Panc1 (cell line): ENCODE data around the gene ZNF680. TPM values are rescaled to one million over a fixed set of nuclear protein-coding genes. Genes with fewer than 3 reads are reported as not detected.

Experiments
- ATAC-seq: fragments of 200-7000 bp; cut with Tn5 transposase; 2 replicates; pipeline ENCODE4 v1.9.1; 2020; ENCODE audit warnings: mild to moderate bottlenecking, moderate library complexity
- BruUV-seq: library from RNA; stranded (reverse); fragments of 400-500 nt; replicated peaks from 2 replicates; lab custom pipeline; 2021; lab: Mats Ljungman, UMichigan
- CTCF ChIA-PET: fragments of 300-600 bp; sonication (Branson Sonifier 250); formaldehyde crosslinking; loops from one replicate; lab custom pipeline; 2022; ENCODE audit warnings: antibody characterized with exemption; lab: Charles Lee
- POLR2A ChIA-PET: fragments of 300-600 bp; sonication (Branson Sonifier 250); formaldehyde crosslinking; loops from one replicate; lab custom pipeline; 2022; ENCODE audit warnings: antibody characterized with exemption; lab: Charles Lee
- DNase-seq: peaks from one replicate; pipeline ENCODE4 v3.0.0-alpha.2; 2010; ENCODE audit warnings: low read depth, low spot score
- H3K27ac ChIP-seq: 2 replicates; pipeline ENCODE4 v1.5.1; 2011; ENCODE audit warnings: mild to moderate bottlenecking, low read length, inconsistent platforms
- H3K27me3 ChIP-seq: fragments of 200-500 bp; sonication (Bioruptor generic); 2 replicates; pipeline ENCODE4 v1.6.0; 2014; ENCODE audit warnings: low read length, inconsistent platforms; ENCODE audit not compliant: control insufficient read depth, insufficient read depth
- H3K36me3 ChIP-seq: fragments of 200-500 bp; sonication (Bioruptor generic); 2 replicates; pipeline ENCODE4 v1.5.1; 2014; ENCODE audit warnings: inconsistent platforms, mild to moderate bottlenecking, low read length, moderate library complexity; ENCODE audit not compliant: control insufficient read depth, insufficient read depth
- H3K4me1 ChIP-seq: 2 replicates; pipeline ENCODE4 v1.5.1; 2011; ENCODE audit warnings: inconsistent platforms, mild to moderate bottlenecking, low read length, moderate library complexity; ENCODE audit not compliant: control insufficient read depth, insufficient read depth
- H3K4me3 ChIP-seq, 2 experiments: 2 replicates each; pipeline ENCODE4 v1.5.1; 2011 to 2012; ENCODE audit warnings: low read depth in 2 of 2, low read length in 2 of 2, mild to moderate bottlenecking in 2 of 2, inconsistent platforms in 1 of 2, moderate library complexity in 1 of 2
- H3K9me3 ChIP-seq: fragments of 200-500 bp; sonication (Bioruptor generic); 2 replicates; pipeline ENCODE4 v1.5.1; 2014; ENCODE audit warnings: low read depth, mild to moderate bottlenecking, inconsistent platforms, low read length, moderate library complexity; ENCODE audit not compliant: control insufficient read depth, insufficient read depth
- CTCF ChIP-seq: fragments of 450-650 bp; IDR thresholded peaks from 2 replicates; pipeline ENCODE4 v1.5.1; 2017; ENCODE audit warnings: mild to moderate bottlenecking
- POLR2AphosphoS5 ChIP-seq: IDR thresholded peaks from 2 replicates; pipeline ENCODE4 v1.6.1; 2012; ENCODE audit warnings: mild to moderate bottlenecking, low read depth, low read length, moderate library complexity
- REST ChIP-seq, 2 experiments: IDR thresholded peaks; 2 replicates each; pipeline ENCODE4 v1.6.1; 2011 to 2012; ENCODE audit warnings: low read depth in 2 of 2, control low read depth in 1 of 2, low read length in 1 of 2, mild to moderate bottlenecking in 1 of 2, moderate library complexity in 1 of 2; ENCODE audit not compliant: insufficient read depth in 1 of 2
- SIN3A ChIP-seq: IDR thresholded peaks from 2 replicates; pipeline ENCODE4 v1.6.1; 2012; ENCODE audit warnings: low read depth, mild to moderate bottlenecking, low read length, moderate library complexity, borderline replicate concordance; ENCODE audit not compliant: insufficient read depth
- TCF7L2 ChIP-seq: IDR thresholded peaks from 2 replicates; pipeline ENCODE4 v1.6.1; 2011; ENCODE audit warnings: mild to moderate bottlenecking, low read depth, low read length, inconsistent platforms
- in situ Hi-C: cut with HindIII; loops from 2 replicates; pipeline ENCODE4 v1.10.0; 2016; ENCODE audit warnings: low sequenced_read_pairs, low pct_unique_long_range_greater_than_20kb
- intact Hi-C: fragments of 100-400 bp; cut with micrococcal nuclease; formaldehyde crosslinking; loops from one replicate; pipeline ENCODE4 v1.10.0; 2022; ENCODE audit not compliant: unreplicated experiment
- total RNA-seq: library from RNA; stranded (reverse); gene quantifications from one replicate; pipeline ENCODE4 v1.2.1, GENCODE V29; 2021; ENCODE audit not compliant: unreplicated experiment

The ZNF680 gene
- total RNA-seq, 1 experiment from 2014 or later, result 21.3 TPM

- H3K4me3 ChIP-seq, result no peak overlapping the region
- no peak for DNase-seq
- no peak overlapping the region for H3K27ac ChIP-seq
Observed at GRCh38 chr7:64611717-64612116, 48.8 kb upstream of the ZNF680 start.

GRCh38 chr7:64610997-64611396 is 48.1 kb upstream of the ZNF680 start:
- Histone ChIP-seq H3K36me3 (no peaks in the 10 kb centered on the region), H3K27ac (no peak overlapping the region), H3K4me1 (no peaks in the 10 kb centered on the region), H3K4me3 (no peak overlapping the region), H3K27me3 (no peaks in the 10 kb centered on the region), H3K9me3 (no peaks in the 10 kb centered on the region)
- intact Hi-C loops, result loop anchor here (10.0 kb wide), 1 partner anchor 126 kb away; no protein-coding TSS in a partner anchor
- in situ Hi-C loops, result no loop called here
- BruUV-seq, result no TSS peak
- ChIA-PET CTCF (no interaction called here), POLR2A (no interaction called here)
- DNase-seq (no peak), ATAC-seq (no peak)
- TF ChIP-seq REST (IDR thresholded peaks at IDR 0.05; ENCODE audit: insufficient read depth in 1 of 2, low read depth in 2 of 2, low read length in 1 of 2), result no peak
- no peak for TF ChIP-seq TCF7L2
- no peak for TF ChIP-seq SIN3A
- no peak for TF ChIP-seq CTCF
- TF ChIP-seq POLR2AphosphoS5, result no peak

More at GRCh38 chr7:64611717-64612116, 48.8 kb upstream of the ZNF680 start:
- in situ Hi-C loops, result no loop called here
- ATAC-seq, result no peak
- no TSS peak for BruUV-seq
- POLR2A ChIA-PET, result no interaction called here
- H3K27me3 ChIP-seq, result no peaks in the 10 kb centered on the region
- no peaks in the 10 kb centered on the region for H3K9me3 ChIP-seq
- intact Hi-C loops, result loop anchor here (10.0 kb wide), 1 partner anchor 127 kb away; no protein-coding TSS in a partner anchor
- TF ChIP-seq CTCF, result no peak
- TF ChIP-seq POLR2AphosphoS5, result no peak
- no peak for TF ChIP-seq TCF7L2
- no peak for TF ChIP-seq REST (IDR thresholded peaks at IDR 0.05; ENCODE audit: insufficient read depth in 1 of 2, low read depth in 2 of 2, low read length in 1 of 2)
- TF ChIP-seq SIN3A, result no peak
- H3K36me3 ChIP-seq, result no peaks in the 10 kb centered on the region
- no peaks in the 10 kb centered on the region for H3K4me1 ChIP-seq
- CTCF ChIA-PET, result no interaction called here
